ENCODE results near the gene NDUFA13. TPM values are rescaled to one million over a fixed set of nuclear protein-coding genes. Genes with fewer than 3 reads are reported as not detected.

Gene NDUFA13
- total RNA-seq, 4 donors from 2014 or later: 41.6 to 113 (median 71.4) TPM

- Histone ChIP-seq H3K27ac (no peak overlapping the region), H3K36me3 (peaks cover 0 to 16% of the 10 kb centered on the region in 2 donors), H3K4me3 (no peak overlapping the region), H3K4me1 (peaks cover 0 to 28% (median under 1%) of the 10 kb centered on the region in 3 donors), H3K9me3 (no peaks in the 10 kb centered on the region), H3K27me3 (no peaks in the 10 kb centered on the region)
- ATAC-seq: no peak
- WGBS, 2 donors (ENCODE audit: low coverage in 1 of 2): 35% methylated on average over 6 of the region's 19 CpGs; no CpG with 5 or more reads in 1 of the 2 donors
- TF ChIP-seq EP300 (IDR thresholded peaks at IDR 0.05) (no peak), POLR2AphosphoS5 (IDR thresholded peaks at IDR 0.05) (no peak), POLR2A (IDR thresholded peaks at IDR 0.05) (no peak), CTCF (IDR thresholded peaks at IDR 0.05) (no peak)
These were observed 33.0 kb upstream of the NDUFA13 start for GRCh38 chr19:19482809-19483596.

- no peak for ATAC-seq
- TF ChIP-seq POLR2AphosphoS5 (IDR thresholded peaks at IDR 0.05): no peak
- no peak for TF ChIP-seq CTCF (IDR thresholded peaks at IDR 0.05)
- no peak overlapping the region for H3K27ac ChIP-seq
These were observed 30.6 kb upstream of the NDUFA13 start for GRCh38 chr19:19485161-19485997.

GRCh38 chr19:19485998-19486290, 30.1 kb upstream of the NDUFA13 start:
- no peak overlapping the region for H3K27ac ChIP-seq
- 100% methylated on average over 1 of the region's 5 CpGs; no CpG with 5 or more reads in 1 of the 2 donors for WGBS, 2 donors (ENCODE audit: low coverage in 1 of 2)
- H3K27me3 ChIP-seq: no peaks in the 10 kb centered on the region
- no peak overlapping the region for H3K4me3 ChIP-seq
- no peaks in the 10 kb centered on the region for H3K9me3 ChIP-seq
- peaks cover 0 to 12% of the 10 kb centered on the region in 2 donors for H3K36me3 ChIP-seq
- H3K4me1 ChIP-seq: peaks cover 0 to 57% (median 22%) of the 10 kb centered on the region in 3 donors
- no peak for TF ChIP-seq EP300 (IDR thresholded peaks at IDR 0.05)
- no peak for TF ChIP-seq POLR2AphosphoS5 (IDR thresholded peaks at IDR 0.05)
- no peak for TF ChIP-seq POLR2A (IDR thresholded peaks at IDR 0.05)
- TF ChIP-seq CTCF (IDR thresholded peaks at IDR 0.05): no peak
- no peak for ATAC-seq

More at GRCh38 chr19:19485161-19485997, 30.6 kb upstream of the NDUFA13 start:
- H3K36me3 ChIP-seq: peaks cover 0 to 16% of the 10 kb centered on the region in 2 donors
- WGBS, 2 donors (ENCODE audit: low coverage in 1 of 2): 77 to 92% methylated on average over 2 to 3 of the region's 15 CpGs
- no peaks in the 10 kb centered on the region for H3K9me3 ChIP-seq
- H3K4me3 ChIP-seq: no peak overlapping the region
- H3K4me1 ChIP-seq: peaks cover 0 to 51% (median 22%) of the 10 kb centered on the region in 3 donors
- no peaks in the 10 kb centered on the region for H3K27me3 ChIP-seq

- Histone ChIP-seq H3K27ac (no peak overlapping the region), H3K36me3 (peaks cover 0 to 7% of the 10 kb centered on the region in 2 donors), H3K4me1 (peaks cover 0 to 58% (median 22%) of the 10 kb centered on the region in 3 donors), H3K4me3 (no peak overlapping the region), H3K27me3 (no peaks in the 10 kb centered on the region), H3K9me3 (no peaks in the 10 kb centered on the region)
- WGBS, 2 donors (ENCODE audit: low coverage in 1 of 2): 40 to 80% methylated on average over 1 of the region's 15 CpGs
- no peak for ATAC-seq
- TF ChIP-seq EP300 (IDR thresholded peaks at IDR 0.05) (no peak), POLR2A (IDR thresholded peaks at IDR 0.05) (no peak), CTCF (IDR thresholded peaks at IDR 0.05) (no peak), POLR2AphosphoS5 (IDR thresholded peaks at IDR 0.05) (no peak)
These were observed 29.5 kb upstream of the NDUFA13 start for GRCh38 chr19:19486343-19487076.

All from gastroesophageal sphincter (tissue), 4 donors.